Epithelial cell of proximal tubule (primary cell): ENCODE data around the gene HEBP2. TPM values are rescaled to one million over a fixed set of nuclear protein-coding genes. Genes with fewer than 3 reads are reported as not detected.

Source experiments
- DNase-seq: peaks from one replicate; pipeline ENCODE4 v3.0.0-alpha.2; 2011; ENCODE audit warnings: low read depth
- H3K4me3 ChIP-seq: 2 replicates; pipeline ENCODE4 v1.5.1; 2011; ENCODE audit warnings: low read depth, mild to moderate bottlenecking, low read length
- CTCF ChIP-seq: conservative IDR thresholded peaks from 2 replicates; pipeline ENCODE4 v1.5.1; 2012; ENCODE audit warnings: low read depth, mild to moderate bottlenecking, low read length
- total RNA-seq: library from RNA; depleted of rRNA; stranded (reverse); fragments of >200 nt; gene quantifications from 2 replicates; pipeline ENCODE4 v1.2.3, GENCODE V29; 2015

HEBP2 gene
- total RNA-seq, 1 donor from 2014 or later, result 83.9 TPM

- H3K4me3 ChIP-seq, result no peak overlapping the region
- no peak for DNase-seq
- TF ChIP-seq CTCF, result no peak
Measured at GRCh38 chr6:138451043-138451442, 47.0 kb downstream of the HEBP2 start.

DNA sequence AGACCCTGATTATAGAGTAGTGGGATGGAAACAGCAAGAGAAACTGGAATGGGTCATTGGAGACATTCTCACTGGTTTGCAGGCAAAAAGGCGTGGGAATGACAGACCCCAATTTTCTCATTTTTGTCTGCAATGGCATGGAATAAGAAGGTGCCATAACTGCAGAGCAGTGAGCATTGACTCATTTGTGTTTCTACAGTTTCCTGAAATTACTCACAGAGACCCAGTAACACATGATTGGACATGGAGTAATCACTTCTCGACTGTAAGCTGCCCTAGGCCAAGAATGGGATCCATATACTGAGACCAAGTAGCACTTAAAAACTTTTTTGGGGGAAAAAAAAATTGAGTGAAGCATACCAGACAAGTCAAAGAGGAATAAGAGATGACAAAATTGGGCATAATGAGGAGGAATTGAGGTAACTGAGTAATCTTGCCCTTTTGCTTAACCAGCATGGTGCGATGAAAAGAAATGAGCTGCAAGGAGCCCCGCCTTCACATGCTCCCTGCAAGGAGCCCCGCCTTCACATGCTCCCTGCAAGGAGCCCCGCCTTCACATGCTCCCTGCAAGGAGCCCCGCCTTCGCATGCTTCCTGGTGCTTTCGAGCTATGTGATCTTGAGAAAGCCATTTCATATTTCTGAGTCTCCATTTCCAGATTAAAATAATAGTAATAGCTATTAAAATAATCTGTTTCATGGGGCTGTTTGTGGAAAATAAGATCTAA is 51.1 kb downstream of the HEBP2 start:
- TF ChIP-seq CTCF, result no peak
- H3K4me3 ChIP-seq, result no peak overlapping the region
- peak; percentile 58 for DNase-seq

DNA sequence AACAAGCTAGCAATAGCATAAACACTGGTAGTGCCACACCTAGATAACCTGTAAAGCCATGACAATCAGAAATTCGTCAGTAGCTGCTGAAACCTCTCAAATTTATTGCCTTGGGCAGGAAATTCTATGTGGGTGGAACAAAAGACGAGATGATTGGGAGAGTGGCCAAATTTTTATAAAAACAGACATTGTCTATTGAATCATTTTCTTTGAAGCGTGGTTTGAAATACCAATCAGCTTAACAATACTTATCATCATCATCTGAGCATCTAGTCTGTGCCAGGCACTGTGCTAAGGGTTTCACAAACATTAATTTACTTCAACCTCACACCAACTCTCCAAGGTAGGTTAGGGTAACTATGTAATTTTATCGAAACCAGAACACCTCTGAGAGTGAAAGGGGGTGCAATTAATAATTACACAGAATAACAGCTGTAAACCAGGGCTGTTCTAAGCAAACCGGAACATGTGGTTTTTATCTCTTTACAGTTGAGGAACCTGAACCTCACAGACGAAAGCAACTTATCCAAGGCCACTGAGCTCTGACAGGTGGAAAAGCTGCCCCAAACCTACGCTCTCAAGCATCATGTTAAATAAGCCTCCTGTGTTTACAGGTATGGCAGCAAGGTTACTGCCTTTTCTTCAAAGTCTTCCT is 51.9 kb downstream of the HEBP2 start:
- DNase-seq, result peak; percentile 52
- H3K4me3 ChIP-seq, result no peak overlapping the region

GRCh38 chr6:138456401-138456790 is 52.4 kb downstream of the HEBP2 start:
- H3K4me3 ChIP-seq, result no peak overlapping the region
- TF ChIP-seq CTCF, result no peak
- no peak for DNase-seq

More for the DNA sequence above, 51.9 kb downstream of the HEBP2 start:
- TF ChIP-seq CTCF, result no peak

DNA sequence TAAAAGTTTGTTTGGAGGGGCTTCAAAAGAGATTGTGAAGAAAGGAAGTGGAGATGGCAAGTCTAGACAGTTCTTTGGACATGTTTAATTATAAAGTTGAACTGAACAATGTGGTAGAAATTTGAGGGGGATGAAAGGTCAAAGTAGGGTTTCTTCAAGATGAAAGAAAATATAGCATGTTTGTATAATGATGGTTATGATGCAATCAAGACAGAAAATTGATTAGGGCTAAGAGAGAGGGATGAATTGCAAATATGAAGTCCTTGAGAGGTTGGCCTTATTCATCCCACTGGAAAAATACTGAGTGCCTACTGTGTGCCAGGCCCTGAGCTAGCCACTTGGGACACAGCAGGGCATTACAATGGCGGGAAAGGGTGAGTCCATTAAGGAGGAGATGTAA is 57.6 kb downstream of the HEBP2 start:
- DNase-seq, result no peak
- no peak overlapping the region for H3K4me3 ChIP-seq
- no peak for TF ChIP-seq CTCF

DNA sequence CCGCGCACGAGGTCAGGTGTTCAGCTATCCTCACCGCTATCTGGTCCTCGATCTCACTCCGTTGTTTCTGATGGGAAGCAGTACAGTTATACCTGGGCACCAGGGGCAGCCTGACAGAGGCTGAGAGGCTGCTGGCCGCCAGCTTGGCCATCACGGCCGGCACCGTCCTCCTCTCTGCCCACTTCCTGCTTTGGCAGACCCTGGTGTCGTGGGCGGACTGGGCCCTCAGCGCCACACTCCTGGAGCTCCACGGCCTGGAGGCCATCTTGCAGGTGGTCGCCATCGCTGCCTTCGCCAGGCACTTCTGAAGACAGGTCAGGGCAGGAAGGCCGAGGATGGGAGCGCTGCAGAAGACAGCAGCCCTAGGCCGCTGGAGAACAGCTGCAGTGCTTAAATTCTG is 60.1 kb downstream of the HEBP2 start:
- no peak overlapping the region for H3K4me3 ChIP-seq
- DNase-seq, result no peak
- no peak for TF ChIP-seq CTCF
